HCT116 (cell line): Measurements from ENCODE around the gene PRPF8. TPM values are rescaled to one million over a fixed set of nuclear protein-coding genes. Genes with fewer than 3 reads are reported as not detected.

Experiments used
- CTCF ChIP-seq, 3 experiments: fragments of 200-600 bp in 1 of 3; sonication (generic) in 1 of 3; IDR thresholded peaks in 2 of 3; conservative IDR thresholded peaks in 1 of 3; 2 replicates each; pipeline ENCODE4 v1.5.1; 2012 to 2017; ENCODE audit warnings: low read depth in 2 of 3, low read length in 2 of 3, antibody characterized with exemption in 1 of 3, borderline replicate concordance in 1 of 3, control low read depth in 1 of 3, mild to moderate bottlenecking in 1 of 3, mixed read lengths in 1 of 3, mixed run types in 1 of 3, moderate library complexity in 1 of 3; ENCODE audit not compliant: insufficient read depth in 1 of 3
- FOSL1 ChIP-seq: IDR thresholded peaks from 2 replicates; pipeline ENCODE4 v1.6.1; 2012; ENCODE audit warnings: low read depth
- POLR2A ChIP-seq: IDR thresholded peaks from 2 replicates; pipeline ENCODE4 v1.7.0; 2011; ENCODE audit warnings: borderline replicate concordance; ENCODE audit not compliant: insufficient read depth, insufficient read length; ENCODE audit errors: extremely low read depth
- ZNF274 ChIP-seq: fragments of 200-500 bp; sonication (Bioruptor generic); IDR thresholded peaks from 2 replicates; pipeline ENCODE4 v1.6.1; 2014; ENCODE audit warnings: mild to moderate bottlenecking, low read depth, low read length, inconsistent platforms
- total RNA-seq: library from RNA; stranded (reverse); gene quantifications from one replicate; pipeline ENCODE4 v1.2.1, GENCODE V29; 2021; ENCODE audit not compliant: unreplicated experiment
- TF ChIP-seq, protein P1 (sequence below): IDR thresholded peaks from 2 replicates; pipeline ENCODE4 v1.6.1; 2012; ENCODE audit warnings: low read depth

PRPF8 gene
- total RNA-seq, 1 experiment from 2014 or later: 386 TPM

- TF ChIP-seq CTCF (IDR thresholded peaks at IDR 0.05 in 2 of 3, conservative IDR thresholded peaks at IDR 0.05 in 1 of 3; ENCODE audit: borderline replicate concordance in 1 of 3, insufficient read depth in 1 of 3, low read depth in 2 of 3, low read length in 2 of 3): no peak
- no peak for TF ChIP-seq ZNF274
- no peak for TF ChIP-seq FOSL1
- TF ChIP-seq, protein P1, sequence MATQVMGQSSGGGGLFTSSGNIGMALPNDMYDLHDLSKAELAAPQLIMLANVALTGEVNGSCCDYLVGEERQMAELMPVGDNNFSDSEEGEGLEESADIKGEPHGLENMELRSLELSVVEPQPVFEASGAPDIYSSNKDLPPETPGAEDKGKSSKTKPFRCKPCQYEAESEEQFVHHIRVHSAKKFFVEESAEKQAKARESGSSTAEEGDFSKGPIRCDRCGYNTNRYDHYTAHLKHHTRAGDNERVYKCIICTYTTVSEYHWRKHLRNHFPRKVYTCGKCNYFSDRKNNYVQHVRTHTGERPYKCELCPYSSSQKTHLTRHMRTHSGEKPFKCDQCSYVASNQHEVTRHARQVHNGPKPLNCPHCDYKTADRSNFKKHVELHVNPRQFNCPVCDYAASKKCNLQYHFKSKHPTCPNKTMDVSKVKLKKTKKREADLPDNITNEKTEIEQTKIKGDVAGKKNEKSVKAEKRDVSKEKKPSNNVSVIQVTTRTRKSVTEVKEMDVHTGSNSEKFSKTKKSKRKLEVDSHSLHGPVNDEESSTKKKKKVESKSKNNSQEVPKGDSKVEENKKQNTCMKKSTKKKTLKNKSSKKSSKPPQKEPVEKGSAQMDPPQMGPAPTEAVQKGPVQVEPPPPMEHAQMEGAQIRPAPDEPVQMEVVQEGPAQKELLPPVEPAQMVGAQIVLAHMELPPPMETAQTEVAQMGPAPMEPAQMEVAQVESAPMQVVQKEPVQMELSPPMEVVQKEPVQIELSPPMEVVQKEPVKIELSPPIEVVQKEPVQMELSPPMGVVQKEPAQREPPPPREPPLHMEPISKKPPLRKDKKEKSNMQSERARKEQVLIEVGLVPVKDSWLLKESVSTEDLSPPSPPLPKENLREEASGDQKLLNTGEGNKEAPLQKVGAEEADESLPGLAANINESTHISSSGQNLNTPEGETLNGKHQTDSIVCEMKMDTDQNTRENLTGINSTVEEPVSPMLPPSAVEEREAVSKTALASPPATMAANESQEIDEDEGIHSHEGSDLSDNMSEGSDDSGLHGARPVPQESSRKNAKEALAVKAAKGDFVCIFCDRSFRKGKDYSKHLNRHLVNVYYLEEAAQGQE: no peak
- TF ChIP-seq POLR2A: no peak
Observed at GRCh38 chr17:1650731-1651558, 33.7 kb downstream of the PRPF8 start (continued).
